ENCODE data around the gene GSAP. TPM values are rescaled to one million over a fixed set of nuclear protein-coding genes. Genes with fewer than 3 reads are reported as not detected.

Gene GSAP
- total RNA-seq, 2 donors from 2014 or later = 22.0 to 28.9 TPM

GRCh38 chr7:77265666-77266065 lies 150.5 kb downstream of the GSAP start:
- Mint-ChIP-seq H3K27me3 (no peaks in the 10 kb centered on the region), H3K36me3 (ENCODE audit: low read depth) (peaks cover 2% of the 10 kb centered on the region), H3K4me1 (peaks cover 5% of the 10 kb centered on the region), H3K4me3 (no peak overlapping the region), H3K27ac (no peak overlapping the region)
- DNase-seq (no peak), ATAC-seq (no peak)
- H3K9me3 ChIP-seq (ENCODE audit: control insufficient read depth, low read length, poor library complexity, severe bottlenecking) = no peaks in the 10 kb centered on the region

- peak overlapping the region; percentile 14 for H3K27ac Mint-ChIP-seq
These were observed 153.8 kb downstream of the GSAP start for GRCh38 chr7:77262316-77262715.

More at GRCh38 chr7:77262316-77262715, 153.8 kb downstream of the GSAP start:
- Mint-ChIP-seq H3K36me3 (ENCODE audit: low read depth) (no peaks in the 10 kb centered on the region), H3K4me3 (no peak overlapping the region), H3K27me3 (no peaks in the 10 kb centered on the region), H3K4me1 (no peaks in the 10 kb centered on the region)
- H3K9me3 ChIP-seq (ENCODE audit: control insufficient read depth, low read length, poor library complexity, severe bottlenecking) = no peaks in the 10 kb centered on the region
- ATAC-seq (no peak), DNase-seq (no peak)

Other genes starting within 250 kb of the GSAP start
- gene FGL2, start 216.5 kb downstream of the GSAP start, total RNA-seq = 1 to 10 TPM; 5.1 to 7.7 TPM
- gene PTPN12, start 120.9 kb upstream of the GSAP start, total RNA-seq = 10 to 100 TPM; 15.5 to 70.8 TPM